ENCODE measurements around the gene HLA-DQB1. TPM values are rescaled to one million over a fixed set of nuclear protein-coding genes. Genes with fewer than 3 reads are reported as not detected.
"Not testable (repeated sequence)": the region's sequence is repeated elsewhere in the genome, so short reads cannot be mapped to it uniquely, and the experiment has no call there.

HLA-DQB1 gene
- total RNA-seq, 1 donor from 2014 or later = 0.20 TPM

DNA sequence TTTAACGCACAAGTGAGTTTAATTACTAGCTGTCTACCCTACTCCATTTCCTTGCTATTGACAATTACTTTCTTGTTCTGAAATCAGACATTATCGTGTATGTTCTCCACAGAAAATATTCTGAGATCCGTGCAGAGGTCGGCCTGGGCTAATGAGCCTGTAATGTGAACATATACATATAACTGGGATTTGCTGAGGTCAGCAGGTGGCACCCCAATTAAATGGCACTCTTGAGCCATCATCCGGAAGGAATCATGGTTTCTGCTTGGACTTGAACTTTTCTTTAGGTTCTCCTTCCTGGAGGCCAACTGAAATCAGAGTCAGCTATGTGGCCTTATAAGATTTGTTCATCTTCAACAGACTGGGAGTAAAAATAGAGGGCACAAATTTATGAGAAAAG is 3.6 kb downstream of the HLA-DQB1 start:
- no peak for DNase-seq (ENCODE audit: low read depth in 2 of 2)

DNA sequence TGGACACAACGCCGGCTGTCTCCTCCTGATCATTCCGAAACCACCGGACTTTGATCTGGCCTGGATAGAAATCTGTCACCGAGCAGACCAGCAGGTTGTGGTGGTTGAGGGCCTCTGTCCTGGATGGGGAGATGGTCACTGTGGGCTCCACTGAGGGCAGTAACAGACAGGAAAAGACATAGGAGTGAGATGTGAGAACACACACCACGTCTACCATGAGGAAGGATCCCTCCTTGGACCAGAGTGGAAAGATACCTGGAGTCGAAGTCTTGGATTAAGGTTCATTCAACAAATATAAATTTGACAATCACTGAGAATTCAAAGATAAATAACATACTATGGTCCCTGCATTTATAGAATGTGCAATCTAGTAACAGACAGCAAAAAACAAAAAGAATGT is 4.4 kb downstream of the HLA-DQB1 start:
- no peak for DNase-seq (ENCODE audit: low read depth in 2 of 2)

DNA sequence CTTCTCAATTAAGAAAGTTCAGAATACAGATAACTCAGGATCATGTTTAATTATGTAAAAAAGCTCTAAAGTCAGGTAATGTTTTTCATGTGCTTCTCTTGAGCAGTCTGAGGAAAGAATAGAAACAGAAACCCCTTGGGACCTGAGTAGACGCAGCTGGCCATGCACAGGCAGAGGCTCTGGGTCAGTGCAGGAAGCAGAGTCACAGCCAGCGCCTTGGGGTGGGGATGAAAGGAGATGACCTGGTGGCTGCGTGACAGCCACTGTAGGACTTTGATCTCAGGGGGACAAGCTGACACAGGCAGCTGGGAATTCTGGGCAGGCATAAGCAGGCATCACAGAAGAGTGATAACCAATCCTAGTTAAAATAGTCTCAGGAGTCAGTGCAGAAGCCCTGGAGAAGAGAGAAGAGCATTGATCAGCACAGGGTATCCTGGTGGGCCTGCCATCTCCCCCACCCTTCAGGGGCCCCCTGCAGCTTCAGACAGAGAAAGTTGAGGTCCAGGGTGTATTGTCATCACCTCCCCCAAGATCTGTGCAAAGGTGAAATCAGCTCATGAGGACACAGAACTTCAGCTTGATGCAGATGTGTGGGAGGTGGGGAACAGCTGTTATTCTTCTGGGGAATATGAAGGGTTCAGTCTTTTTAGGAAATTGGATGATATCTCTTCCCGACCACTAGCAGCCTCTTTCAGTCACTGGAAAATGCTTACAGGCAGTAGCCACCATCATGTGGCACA is 6.4 kb downstream of the HLA-DQB1 start:
- DNase-seq (ENCODE audit: low read depth in 2 of 2) = no peak

DNA sequence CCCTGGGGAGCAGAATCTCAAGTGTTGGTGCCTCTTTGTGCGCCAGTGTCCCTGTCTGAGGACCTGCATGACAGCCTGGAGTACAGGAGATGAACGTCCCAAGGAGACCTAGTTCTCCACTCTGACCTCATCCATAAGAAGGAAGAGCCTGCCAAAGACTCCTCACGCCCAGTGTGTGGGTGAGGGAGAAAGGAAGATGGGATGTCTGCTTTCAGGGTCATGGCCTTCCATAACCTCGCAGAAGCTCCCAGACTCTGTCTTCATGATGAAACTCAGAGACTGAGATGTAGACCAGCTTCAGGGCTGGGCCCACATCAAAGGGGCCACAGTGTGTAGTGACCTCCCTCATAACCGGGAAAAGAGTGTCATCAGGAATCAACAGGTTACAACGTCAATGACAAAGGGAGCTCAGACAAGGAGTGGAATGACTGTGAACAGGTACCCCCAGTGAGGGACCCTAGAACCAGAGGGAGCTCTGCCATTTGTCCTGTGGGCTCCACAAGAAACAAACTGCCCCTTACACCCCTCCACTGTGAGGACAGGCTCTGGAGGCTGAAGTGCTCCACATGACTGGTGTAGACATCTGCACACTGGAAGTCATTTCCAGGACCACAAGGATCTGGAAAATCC is 8.1 kb downstream of the HLA-DQB1 start:
- DNase-seq (ENCODE audit: low read depth in 2 of 2) = no peak

DNA sequence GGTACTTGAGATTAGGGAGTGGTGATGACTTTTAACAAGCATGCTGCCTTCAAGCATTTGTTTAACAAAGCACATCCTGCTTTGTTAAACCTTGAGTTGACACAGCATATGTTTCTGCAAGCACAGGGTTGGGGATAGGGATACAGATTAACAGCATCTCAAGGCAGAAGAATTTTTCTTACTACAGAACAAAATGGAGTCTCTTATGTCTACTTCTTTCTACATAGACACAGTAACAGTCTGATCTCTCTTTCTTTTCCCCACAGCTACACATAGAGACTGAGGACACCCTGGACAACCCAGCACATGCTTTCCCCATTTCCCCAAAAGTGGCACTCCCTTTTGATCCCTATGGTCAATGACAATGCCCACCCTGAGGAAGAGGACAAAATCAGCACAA is 8.6 kb downstream of the HLA-DQB1 start:
- not testable (repeated sequence) for DNase-seq (ENCODE audit: low read depth in 2 of 2)

DNA sequence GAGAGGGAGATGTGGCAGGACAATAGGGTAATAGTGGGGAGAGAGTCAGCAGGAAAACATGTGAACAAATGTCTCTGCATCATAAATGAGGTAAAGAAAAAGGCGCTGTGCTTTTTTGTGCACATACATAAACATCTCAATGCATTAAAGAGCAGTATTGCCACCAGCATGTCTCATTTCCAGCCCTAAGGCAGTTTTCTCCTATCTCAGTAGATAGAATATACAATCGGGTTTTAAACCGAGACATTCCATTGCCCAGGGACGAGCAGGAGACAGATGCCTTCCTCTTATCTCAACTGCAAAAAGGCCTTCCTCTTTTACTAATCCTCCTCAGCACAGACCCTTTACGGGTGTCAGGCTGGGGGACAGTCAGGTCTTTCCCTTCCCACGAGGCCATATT is 9.1 kb downstream of the HLA-DQB1 start:
- not testable (repeated sequence) for DNase-seq (ENCODE audit: low read depth in 2 of 2)

DNA sequence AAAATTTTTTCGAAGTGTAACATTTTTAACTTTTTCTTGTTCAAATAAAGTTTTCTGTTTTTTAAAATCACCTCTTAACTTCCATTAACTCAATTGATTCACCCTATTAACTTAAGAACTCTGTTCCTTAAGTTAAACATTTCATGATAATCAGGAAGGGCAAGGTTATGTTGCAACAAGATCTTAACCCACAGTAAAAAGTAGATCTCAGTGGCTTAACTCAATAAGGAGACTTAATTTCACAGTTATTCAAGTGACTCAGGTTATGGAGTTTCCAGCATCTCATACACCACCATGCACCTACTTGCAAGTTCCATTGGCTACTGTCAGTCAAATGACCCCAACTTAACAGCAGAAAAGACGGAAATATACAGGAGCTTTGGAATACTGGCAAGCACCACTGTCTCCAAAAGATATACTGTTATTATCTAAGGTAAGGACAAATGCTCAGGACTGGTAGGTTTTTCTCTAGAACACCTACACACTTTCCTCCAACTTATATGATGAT is 11.2 kb downstream of the HLA-DQB1 start:
- DNase-seq (ENCODE audit: low read depth in 2 of 2) = no peak

DNA sequence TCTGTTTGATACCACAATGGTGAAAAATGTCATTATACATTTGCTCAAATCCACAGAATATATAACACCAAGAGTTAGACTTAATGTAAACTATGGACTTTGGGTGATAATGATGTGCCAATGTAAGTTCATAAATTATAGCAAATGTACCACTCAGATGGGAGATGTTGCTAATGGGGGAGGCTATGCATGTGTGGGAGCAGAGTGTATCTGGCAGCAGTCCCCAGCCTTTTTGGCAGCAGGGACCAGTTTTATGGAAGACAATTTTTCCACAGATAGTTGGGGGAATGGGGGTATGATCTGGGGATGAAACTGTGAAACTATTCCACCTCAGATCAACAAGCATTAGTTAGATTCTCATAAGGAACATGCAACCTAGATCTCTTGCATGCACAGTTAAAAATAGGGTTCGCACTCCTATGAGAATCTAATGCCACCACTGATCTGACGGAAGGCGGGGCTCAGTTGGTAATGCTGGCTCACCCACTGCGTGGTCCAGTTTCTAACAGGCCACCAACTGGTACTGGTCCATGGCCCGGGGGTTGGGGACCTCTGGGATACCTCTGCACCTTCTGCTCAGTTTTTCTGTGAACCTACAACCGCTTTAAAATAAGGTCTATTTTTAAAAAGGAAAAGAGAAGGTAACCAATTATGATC is 21.3 kb downstream of the HLA-DQB1 start:
- no peak for DNase-seq (ENCODE audit: low read depth in 2 of 2)

DNA sequence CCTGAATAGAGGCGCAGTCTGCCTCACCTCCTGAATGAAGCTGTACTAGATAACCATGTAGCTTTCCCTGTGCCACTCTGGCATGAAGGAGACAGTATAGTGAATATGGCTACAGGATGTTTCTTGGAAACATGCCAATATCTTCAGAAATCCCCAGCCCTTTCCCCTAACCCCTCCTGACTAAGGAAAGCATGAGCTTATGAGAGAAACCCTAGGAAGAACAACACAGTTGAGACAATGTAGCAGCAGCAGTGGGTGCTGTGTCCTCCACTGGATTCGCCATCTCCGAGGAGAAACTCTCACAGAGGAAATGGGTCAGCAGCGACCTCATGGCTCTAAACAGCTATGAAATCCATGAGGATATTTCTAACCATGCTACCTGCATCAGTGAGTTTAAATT is 22.6 kb downstream of the HLA-DQB1 start:
- no peak for DNase-seq (ENCODE audit: low read depth in 2 of 2)

DNA sequence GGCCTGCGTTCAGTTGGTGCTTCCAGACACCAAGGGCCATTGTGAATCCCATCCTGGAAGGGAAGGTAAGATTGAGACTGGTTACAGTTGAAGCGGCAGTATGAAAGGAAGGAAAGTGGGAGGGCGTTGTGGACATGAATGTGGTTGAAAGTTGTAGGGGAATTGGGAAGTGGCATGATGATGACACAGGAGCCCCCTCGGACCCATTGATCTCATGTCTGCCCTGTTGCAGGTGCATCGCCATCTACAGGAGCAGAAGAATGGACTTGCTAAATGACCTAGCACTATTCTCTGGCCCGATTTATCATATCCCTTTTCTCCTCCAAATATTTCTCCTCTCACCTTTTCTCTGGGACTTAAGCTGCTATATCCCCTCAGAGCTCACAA is 23.7 kb downstream of the HLA-DQB1 start:
- DNase-seq (ENCODE audit: low read depth in 2 of 2) = no peak

DNA sequence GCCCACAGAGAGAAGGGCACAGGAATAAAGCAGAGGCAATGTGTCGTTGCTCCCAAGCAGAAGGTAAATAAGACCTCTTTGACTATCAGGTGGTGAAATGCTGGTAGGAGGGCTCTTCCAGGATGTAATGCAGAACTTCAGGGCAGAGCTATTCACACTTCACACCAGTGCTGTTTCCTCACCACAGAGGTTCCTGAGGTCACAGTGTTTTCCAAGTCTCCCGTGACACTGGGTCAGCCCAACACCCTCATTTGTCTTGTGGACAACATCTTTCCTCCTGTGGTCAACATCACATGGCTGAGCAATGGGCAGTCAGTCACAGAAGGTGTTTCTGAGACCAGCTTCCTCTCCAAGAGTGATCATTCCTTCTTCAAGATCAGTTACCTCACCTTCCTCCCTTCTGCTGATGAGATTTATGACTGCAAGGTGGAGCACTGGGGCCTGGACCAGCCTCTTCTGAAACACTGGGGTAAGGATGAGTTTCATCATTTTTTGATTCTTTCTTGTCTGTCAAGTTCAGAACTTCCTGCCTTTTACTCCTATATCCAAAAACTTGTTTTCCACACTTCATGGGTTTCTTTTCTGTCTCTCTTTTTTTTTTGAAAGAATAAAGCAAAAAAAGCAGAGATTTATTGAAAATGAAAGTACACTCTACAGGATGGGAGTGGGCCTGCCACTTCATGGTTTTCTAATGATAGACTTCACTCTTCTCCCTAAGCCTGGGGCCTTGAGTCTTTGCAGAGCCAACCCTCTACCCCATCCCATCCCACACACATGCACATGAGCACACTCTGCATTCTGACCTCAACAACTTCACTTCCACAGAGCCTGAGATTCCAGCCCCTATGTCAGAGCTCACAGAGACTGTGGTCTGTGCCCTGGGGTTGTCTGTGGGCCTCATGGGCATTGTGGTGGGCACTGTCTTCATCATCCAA is 24.4 kb downstream of the HLA-DQB1 start:
- not testable (repeated sequence) for DNase-seq (ENCODE audit: low read depth in 2 of 2)

DNA sequence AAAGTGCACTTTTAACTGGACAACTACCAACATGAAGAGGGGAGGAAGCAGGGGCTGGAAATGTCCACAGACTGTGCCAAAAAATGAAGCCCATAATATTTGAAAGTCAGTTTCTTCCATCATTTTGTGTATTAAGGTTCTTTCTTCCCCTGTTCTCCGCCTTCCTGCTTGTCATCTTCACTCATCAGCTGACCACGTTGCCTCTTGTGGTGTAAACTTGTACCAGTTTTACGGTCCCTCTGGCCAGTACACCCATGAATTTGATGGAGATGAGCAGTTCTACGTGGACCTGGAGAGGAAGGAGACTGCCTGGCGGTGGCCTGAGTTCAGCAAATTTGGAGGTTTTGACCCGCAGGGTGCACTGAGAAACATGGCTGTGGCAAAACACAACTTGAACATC is 25.3 kb downstream of the HLA-DQB1 start:
- DNase-seq (ENCODE audit: low read depth in 2 of 2) = no peak

DNA sequence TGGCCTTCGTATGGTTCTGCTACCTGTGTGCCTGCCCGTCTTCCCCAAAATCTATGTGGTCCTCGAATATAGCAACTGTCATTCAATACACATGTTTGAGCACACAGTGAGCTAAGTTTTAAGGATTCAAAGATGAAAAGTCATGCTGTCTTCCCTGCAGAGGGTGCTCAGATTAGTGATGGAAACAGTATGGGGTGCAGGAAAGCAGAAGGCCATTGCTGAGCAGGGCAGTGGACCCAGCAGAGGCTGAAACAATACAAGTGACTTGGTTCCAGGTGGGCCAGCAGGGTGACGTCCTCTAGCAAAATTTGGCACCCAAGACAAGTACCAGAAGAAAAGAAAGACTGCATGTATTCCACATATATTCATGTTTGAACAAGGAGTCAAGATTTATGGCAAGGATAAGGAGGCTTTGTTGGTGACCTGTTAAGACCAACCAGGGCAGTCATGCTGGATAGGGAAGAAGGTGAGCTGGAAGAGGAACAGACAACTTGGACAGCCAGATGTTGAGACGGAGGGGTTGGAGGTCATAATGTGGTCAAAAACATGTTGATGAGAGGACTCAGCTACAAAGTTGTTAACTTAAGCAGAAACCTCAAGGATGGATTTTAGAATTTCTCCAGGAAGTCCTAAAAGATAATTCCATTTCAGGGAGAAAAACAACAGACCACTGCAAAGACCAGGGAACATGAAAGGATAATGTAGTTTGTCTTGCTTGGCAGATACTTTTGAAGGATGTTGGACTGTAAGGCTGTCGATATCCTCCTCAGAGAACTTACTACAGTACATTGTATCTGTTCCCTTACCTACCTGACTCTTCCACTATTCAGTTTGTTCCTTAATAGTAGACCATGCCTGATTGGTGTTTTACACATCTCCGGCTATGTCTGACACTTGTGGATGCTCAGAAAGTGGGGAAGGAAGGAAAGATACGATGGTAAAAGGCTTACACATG is 26.7 kb downstream of the HLA-DQB1 start:
- DNase-seq (ENCODE audit: low read depth in 2 of 2) = no peak

DNA sequence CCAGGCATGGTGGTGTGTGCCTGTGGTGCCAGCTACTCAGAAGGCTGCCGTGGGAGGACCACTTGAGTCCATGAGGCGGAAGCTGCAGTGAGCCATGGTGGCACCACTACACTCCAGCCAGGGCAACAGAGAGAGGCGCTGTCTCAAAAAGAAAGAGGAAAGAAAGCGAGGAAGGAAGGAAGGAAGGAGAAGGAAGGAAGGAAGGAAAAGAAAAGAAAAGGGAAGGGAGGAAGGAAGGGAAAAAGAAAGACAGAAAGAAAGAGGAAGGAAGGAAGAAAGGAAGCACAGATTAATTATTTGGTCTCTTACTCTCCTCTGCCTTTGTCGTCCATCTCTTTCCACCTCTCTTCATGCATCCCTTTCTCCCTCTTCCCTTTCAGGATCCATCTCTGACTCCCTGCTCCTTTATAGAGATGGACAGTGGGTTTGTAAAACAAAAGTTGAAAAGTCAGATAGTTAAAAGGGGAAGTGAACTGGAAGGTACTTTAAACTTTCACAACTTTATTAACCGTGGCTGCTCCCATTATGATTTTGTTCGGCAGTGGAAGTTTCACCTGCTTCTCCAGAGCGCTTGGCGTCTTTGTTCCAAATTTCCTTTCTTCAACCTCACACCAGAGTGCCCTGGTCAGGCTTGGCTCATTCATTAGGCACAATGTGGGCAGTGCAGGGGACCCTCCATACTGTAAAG is 27.8 kb downstream of the HLA-DQB1 start:
- no peak for DNase-seq (ENCODE audit: low read depth in 2 of 2)

DNA sequence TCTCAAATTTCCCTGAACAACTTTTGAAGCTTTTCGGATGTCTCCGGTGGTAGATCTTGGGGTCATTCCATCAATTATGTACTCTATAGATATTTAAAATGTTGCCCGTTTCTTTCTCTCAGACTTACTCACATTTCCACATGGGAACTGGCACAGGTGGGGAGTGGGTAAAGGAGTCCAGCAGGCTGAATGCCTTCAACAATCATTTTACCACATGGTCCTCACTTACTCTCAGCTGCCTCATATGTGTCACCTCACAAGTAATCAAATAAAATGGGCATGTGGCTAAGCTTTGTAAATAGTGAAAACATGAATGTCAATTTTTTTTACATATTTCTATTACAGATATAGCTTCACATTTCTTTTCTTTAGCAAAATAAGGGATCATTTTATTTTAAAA is 28.6 kb downstream of the HLA-DQB1 start:
- no peak for DNase-seq (ENCODE audit: low read depth in 2 of 2)

DNA sequence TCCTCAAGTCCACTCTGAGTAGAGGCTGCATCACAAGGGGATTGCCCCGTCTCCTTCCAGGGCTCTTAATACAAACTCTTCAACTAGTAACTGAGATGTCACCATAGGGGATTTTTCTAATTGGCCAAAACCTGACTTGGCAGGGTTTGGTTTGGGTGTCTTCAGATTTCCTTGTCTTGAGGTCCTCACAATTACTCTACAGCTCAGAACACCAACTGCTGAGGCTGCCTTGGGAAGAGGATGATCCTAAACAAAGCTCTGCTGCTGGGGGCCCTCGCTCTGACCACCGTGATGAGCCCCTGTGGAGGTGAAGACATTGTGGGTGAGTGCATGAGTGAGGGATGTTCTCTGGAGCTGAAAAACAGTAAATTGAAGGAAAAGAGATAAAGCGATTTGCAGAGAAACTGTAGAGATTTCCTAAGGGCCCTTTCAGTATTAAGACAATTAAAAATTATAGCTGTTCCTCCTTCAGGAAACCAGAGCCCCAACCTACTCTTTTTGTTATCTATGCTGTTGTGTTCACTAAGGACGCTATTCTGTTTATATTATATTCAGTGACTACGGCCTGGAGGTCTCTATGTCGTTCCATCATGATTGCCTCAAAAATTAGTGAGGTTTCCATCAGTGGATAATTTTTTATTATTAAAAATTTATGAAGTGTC is 29.1 kb downstream of the HLA-DQB1 start, which contains the start of gene HLA-DQA1:
TSS of gene HLA-DQA1 (plus strand) at position 188 of the 662 bp plus-strand sequence. CDS start at position 241, 53 bp downstream.
- DNase-seq (ENCODE audit: low read depth in 2 of 2) = no peak

DNA sequence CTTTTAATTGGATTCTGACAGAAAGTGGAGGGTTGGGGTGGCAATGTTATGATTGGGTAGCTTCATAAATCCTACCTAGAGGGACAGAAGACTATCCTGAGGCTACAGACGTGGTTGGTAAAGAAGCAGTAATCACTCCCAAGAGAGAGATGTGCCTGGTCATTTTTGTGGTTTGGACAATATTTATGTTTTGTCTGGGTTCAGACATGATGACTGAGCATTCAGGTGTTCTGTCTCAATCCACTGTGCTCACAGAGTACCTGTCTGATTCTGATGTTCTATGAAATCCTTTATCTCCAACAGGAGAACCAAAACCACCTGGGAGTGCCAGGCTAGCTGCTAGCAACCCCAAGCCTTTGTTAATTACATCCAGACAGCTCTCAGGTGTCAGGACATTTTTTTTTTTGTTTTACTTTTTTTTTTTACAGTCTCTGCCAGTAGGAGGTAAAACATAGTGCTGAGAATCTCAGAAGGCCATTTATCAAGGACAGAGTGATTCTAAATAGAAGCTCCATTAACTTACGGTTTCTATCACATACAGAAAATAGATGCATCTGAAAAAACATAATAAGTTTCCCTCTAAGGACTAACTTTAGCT is 30.8 kb downstream of the HLA-DQB1 start:
- no peak for DNase-seq (ENCODE audit: low read depth in 2 of 2)

DNA sequence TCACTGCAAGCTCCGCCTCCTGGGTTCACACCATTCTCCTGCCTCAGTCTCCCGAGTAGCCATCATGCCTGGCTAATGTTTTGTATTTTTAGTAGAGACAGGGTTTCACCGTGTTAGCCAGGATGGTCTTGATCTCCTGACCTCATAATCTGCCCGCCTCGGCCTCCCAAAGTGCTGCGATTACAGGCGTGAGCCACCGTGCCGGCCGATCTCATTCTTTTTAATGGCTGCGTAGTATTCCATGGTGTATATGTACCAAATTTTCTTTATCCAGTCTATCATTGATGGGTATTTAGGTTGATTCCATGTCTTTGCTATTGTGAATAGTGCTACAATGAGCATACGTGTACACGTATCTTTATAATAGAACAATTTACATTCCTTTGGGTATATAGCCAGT is 36.7 kb downstream of the HLA-DQB1 start:
- DNase-seq (ENCODE audit: low read depth in 2 of 2) = not testable (repeated sequence)

DNA sequence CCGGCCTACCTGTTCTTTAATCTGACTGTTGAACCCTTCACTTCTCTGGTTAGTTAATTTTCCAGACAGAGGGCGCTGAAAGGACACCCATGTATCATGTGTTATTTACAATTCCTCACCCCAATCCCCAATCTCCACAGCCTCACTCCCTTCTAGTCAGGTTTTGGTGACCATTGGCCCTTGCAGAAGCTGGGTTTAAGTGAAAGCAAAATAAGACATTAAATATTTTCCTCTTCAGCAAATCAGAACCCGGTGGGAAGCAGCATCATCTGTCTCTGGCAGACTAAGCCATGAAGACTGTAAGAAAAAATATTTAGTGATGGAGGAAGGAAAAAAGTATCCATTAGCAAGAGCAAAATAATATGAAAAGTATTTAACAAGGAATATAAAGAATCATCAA is 38.6 kb downstream of the HLA-DQB1 start:
- peak; percentile 52 to 53 for DNase-seq (ENCODE audit: low read depth in 2 of 2)

Measured in lung microvascular endothelial cell (primary cell).